Measurements from ENCODE around the gene CA4. TPM values are rescaled to one million over a fixed set of nuclear protein-coding genes. Genes with fewer than 3 reads are reported as not detected.
"Not testable (repeated sequence)": the region's sequence is repeated elsewhere in the genome, so short reads cannot be mapped to it uniquely, and the experiment has no call there.

CA4 gene
- 5.2 TPM for total RNA-seq

DNA sequence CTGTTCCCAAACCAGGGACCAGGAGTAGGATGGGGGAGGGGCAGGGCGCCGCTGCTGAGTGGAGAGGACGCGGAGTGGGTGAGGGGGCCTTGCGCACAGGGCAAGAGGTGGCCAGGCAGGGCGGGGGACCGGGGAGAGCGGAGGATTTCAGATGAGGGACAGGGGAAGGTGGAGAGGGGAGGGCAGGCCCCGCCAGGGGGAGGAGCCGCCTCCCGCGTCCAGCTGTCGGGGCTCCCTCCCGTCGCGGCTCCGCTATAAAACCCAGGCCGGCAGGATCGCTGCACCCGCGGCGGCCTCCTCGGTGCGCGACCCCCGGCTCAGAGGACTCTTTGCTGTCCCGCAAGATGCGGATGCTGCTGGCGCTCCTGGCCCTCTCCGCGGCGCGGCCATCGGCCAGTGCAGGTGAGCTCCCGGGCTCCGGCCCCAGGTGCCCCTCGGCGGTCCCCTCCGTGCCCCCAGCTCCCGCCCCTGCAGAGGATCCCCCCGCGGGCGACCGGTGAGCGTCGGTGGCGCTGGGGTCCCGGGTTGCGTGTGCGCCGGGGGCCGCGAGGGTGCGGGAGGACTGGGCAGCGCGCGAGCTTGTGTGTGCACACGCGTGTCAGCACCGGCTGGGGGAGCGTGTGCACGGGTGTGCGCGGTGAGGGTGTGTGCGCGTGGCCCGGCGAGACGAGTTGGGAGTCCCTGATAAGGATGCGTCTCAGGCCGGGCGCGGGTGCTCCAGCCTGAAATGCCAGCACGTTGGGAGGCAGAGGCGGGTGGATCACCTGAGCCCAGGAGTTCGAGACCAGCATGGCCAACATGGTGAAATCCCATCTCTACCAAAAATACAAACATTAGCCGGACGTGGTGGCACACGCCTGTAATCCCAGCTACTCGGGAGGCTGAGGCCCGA lies at the start of gene CA4:
TSS of gene CA4 (plus strand) at position 283 of the 892 bp plus-strand sequence. CDS start at position 345, 62 bp downstream.
- DNase-seq = no peak

DNA sequence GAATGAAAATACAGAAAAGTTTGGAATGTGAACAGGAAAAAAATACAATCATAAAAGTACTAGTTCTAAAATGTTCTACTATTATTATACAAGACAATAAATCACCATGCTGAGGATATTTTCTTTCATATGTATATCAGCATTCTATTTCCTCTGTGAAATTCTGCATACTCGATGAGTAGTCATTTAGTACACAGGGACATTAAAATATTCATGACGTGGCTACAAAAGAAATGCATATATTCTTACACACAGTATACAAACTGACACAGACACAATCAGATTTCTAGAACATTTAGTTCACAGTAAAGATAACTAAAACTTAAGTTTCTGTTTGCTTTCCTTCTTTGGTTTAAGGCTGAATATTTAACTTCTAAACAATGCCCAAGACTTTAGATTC lies 49.2 kb upstream of the CA4 start:
- not testable (repeated sequence) for DNase-seq

DNA sequence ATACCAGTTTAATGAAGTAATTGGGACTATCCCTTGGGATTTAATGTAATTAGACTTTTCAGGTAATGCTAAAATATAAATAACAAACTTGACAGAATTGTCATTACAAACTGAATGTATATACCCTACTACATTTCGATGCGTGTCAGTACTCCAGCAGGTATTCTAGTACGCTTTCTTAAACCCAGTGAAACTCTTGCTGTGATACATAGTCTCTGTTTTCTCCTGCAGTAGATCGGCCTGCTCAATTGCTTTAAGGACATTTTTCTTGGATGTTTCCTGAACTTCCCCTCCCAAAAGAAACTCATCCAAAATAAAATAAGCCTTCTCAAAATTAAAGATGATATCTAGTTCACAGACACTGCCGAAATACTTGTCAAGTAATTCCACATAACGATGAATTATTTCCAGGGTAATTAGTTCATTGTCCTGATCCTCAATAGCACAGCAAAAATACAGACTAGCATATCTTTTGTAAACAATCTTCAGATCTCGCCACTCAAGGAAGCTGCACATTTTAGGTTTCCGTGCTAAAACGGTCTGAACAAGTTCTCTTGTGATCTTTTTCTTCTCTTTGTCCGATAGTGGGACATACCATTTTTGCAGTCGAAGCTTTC lies 47.6 kb upstream of the CA4 start:
- DNase-seq = not testable (repeated sequence)

DNA sequence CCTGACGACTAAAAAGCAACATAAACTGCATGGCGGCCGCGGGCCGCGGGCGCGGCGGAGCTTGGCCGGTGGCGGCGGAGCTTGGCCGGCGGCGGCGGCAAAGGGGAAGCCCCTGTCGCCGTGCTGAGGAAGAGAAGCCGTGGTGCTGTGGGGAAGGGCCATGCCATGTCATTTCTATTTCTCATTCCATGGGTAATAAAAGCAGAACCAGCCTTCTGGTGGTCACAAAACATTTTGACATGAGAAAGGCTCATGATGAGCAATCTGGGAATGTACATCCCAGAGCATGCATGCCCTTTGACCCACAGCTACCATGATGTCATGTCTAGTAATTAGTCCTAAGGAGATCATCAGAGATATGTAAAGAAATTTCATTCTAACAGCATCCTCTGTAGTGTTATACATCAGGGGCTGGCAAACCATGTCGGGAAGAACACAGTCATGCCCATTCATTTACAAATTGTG lies 47.1 kb upstream of the CA4 start:
- DNase-seq = peak; percentile 30

DNA sequence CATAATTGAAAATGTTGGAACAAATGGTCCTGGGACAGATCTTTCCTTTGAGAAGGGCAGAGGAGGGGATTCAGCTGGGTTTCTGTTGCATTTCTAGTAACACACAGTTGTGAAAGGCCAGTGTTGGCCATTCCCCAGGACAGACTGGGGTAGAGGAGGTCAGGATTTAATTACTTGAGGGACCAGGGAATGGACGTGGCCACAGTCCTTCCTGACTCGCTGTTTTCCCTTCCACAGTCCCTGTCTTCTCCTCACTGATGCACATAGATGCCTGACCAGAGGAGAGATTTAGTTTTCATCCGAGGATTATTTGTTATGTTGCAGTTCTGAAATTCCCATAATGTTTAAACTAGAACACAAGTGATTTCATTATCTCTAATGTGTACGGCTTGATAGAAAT lies 45.8 kb upstream of the CA4 start:
- no peak for DNase-seq

DNA sequence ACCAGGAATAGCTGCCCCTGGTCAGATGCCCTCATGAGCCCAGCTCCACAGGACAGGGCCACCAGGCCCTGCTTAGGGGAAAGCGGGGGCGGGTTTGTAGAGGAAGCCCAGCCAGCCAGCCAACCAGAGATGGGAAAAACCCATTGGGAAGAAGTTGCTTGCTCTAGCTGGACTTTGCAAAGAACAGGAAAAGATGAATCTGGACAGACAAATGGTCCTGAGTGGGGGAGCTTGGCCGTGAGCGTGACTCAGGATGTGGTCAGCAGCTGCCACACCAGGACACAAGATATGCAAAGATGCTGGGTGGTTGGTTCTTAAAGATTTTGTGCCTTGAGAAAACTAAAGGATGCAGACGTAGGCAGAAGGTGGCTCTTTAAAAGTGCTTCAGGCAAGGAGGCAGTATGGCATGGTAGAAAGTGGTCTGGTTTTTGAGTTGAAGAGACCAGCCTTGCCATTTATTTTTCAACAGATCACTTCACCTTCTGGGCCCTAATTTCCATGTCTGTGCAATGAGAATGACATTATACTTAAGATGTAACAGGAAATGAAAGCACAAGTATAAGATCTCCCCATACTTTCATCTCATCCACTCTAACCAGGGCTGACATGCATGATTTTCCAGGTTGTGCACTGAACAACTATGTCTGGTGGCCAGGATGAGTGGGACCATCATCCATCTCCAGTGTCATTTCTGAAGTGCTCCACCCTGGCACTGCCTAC lies 43.3 kb upstream of the CA4 start:
- DNase-seq = no peak

DNA sequence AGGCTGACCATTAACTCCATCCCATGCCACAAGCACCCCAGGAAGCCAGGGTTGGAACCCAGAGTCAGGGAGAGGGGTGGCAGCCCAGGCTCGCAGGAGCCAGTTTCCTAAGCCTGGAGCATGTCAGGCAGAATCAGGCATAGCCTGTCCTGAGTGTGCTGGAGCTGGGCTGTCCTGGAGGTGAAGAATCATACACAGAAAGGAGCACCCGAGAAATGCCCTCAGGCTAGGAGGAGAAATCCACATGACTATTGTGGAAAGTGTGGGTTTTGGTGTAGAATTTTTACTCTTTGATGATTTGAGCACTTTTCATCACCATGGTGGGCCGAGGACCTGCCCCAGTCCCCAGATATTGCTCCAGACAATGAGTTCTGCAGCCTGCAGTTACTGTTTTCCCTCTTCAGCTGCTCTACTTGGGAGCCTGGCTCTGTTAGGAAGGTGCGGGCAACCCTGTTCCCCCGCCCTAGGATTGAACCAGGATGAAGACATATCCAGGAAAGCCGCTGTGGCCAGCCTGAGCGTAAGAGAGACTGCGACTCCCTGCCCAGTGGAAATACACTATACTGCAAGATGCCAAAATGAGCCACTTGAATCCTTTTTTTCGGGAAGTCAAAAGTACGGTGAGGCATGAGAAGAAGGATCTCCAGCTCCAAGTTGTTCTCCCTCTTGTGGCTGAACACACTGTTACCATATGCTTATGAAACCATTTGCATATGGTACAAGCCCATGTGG lies 42.1 kb upstream of the CA4 start:
- DNase-seq = no peak

DNA sequence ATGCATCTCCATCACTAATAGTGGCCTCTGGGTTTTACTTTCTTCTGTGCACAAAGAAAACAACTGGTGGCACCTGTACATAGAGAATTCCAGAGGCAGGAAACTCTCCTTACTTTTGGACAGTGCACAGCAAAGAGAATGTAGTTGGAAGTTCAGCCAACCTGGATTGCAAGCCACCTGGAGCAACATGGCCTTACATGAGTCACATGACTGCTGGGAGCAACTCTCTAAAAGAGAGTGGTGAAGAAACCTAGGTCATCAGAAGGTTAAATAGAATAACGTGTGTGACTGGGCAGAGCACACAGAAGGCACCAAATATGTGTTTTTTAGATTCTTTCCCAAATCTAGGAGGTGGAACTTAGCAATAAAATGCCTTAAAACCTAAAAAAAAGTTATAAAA lies 41.5 kb upstream of the CA4 start:
- DNase-seq = not testable (repeated sequence)

DNA sequence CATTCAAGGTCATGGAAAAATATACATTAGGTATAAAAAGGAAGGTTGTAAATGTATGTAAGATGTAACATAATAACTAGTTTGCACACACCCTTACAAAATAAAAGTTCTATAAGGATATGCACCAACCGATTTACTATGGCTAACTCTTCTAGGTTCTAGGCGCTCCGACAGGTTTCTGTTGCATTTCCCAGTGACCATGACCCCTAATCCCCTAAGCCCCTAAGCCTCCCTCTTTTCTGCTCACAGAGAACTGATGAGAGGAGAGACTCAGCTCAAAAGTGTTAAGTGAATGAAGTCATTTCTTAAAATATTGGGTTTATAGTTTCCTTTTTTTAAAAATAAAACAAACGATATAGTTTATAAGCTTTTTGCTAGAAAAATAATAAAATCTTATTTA lies 41.1 kb upstream of the CA4 start:
- DNase-seq = no peak

DNA sequence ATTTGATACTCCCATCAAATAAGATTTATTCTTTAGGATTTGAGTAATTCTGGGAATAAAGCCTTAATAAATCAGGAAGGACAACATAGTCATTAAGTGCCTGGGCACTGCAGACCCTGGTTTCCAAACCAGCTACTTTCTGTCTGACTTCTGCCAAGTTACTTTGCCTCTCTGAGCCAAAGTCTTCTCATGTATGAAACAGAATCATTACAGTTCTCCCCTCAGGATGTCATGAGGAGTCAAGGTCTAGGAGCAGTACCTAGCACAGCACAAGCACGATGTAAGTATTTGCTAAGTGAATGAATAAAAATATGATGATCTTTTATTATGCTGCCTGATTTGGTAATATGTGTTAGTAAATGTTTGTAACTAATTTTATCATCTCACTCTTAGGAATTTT lies 40.6 kb upstream of the CA4 start:
- no peak for DNase-seq

DNA sequence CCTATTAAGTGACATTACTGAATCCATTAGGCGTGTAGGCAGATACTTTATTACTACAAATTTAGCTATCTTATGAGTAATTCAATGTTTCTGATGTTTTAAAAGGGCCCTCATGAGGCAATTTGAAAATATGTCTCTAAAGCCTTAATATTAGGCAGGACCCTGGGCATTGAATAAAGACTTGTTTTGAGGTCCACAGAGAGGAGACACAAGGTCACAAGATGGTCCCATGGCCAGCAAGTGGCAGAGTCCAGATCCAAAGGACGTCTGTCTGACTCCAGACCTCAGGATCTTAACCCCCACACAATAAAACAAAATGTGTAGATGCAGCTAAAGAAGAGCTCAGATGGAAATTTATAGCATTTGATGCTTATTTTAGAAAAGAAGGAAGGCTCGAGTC lies 39.2 kb upstream of the CA4 start:
- no peak for DNase-seq

DNA sequence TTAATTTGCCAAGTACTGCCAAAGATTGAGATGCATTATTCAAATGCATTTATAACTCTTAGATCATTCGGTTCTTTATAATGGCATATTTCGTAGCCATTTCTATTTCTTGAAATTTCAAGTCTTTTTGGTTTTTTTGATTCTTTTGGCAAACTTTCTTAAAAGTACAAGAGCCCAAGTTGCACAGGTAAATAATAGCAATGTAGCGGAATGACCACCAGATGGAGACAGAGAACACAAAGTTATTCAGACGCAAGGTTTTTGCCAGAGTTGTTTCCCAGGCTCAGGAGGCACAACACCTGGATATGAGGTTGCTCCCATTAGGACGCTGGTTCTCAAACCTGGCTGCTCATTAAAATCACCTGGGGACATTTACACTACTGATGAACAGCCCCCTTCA lies 38.1 kb upstream of the CA4 start:
- not testable (repeated sequence) for DNase-seq

DNA sequence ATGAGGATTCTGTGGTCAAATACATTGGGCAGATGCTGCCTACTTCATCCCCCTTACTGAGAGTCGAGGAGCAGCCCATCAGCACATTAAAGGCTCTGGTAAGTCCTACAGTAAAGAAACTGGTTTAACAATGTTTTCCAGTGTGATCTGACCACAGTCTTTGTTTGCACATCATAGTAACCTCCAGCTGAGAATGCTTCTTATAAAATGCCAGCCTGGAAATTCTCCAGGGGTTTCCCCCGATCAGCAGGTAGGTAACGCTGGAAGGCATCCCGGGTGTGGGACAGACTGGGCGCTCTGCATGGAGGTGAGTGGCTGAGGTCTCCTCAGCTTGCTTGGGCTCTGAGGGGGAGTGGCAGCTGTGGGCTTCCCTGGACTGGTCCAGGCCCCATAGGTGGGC lies 34.4 kb upstream of the CA4 start:
- not testable (repeated sequence) for DNase-seq

DNA sequence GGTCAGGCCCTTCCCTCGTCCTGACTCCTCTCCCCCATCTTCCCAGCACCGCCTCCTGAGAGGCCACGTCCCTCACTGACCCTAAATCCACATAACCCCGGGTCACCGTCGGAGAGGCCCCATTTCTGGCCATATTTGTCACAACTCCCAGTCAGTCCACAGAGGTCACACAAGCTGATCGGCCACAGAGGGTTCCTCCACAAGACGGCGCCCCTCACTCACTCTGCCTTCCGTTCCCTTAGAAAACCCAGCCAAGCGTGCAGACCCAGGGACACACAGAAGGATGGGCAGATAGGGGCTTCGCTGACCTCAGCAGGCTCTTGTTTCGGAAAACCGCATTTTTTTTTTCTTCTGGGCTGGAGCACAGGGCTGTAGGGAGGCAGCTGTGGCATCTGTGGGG lies 33.6 kb upstream of the CA4 start:
- DNase-seq = not testable (repeated sequence)

DNA sequence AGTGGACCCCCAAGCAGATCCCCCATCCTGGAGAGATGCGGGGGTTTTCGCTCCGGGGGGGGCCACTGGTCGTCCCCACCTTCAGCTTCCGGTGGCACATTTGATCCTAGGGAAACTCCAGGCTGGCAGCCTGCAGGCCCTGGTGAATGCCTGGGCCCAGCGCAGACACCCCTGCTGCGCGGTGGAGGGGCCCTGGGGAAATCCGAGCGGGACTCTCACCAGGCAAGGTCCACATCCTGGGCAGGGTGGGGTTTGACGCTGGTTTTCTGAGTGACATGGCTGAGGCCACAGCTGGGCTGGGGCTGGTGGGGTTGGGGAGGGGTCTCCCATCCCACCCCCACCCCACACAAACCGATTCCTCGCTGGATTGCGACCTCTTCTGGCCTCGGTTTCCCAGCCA lies 30.6 kb upstream of the CA4 start:
- not testable (repeated sequence) for DNase-seq

DNA sequence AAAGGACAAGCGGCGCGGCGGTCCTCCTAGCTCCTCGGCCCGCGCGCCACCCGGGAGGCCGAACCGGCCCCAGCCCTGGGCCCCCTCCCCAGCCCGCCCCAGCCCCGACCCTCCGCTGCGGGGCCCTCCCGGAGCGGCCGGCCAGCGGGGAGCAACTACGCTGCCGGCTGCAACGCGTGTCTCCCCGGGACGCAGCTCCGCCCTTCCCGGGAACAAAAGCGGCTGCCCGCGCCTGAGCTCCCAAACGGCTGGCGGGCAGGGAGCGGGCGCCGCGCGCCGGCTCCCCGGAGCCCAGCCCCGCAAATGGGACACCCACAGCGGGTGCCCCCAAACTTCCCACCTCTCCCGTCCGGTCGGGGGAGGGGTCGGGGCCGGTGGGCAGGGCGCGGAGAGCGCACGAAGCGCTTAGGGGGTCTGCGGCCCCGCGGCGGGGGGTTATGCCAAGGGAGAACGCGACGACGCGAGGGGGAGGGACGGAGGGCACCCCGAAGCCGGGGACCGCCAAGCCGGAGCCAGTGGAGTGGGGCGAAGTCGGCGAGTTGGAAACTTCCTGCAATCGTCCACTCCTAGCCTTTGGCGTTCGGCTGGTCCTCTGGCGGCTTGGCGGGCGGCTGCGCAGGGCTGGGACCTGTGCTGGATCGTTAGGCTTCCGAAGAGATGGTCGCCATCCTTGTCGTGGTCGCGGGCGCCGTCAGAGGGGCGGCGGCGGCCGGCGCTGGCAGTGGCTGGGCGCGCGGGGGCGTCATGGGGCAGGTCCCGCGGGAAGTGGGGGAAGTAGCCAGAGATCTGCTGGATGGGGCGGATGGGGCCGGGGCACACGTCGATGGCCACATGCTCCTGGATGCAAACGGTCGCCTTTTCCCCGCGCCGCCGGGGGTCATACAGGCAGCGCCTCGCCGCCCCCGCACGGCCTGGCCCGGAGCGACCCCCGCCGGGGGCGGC lies 29.7 kb upstream of the CA4 start:
- not testable (repeated sequence) for DNase-seq

DNA sequence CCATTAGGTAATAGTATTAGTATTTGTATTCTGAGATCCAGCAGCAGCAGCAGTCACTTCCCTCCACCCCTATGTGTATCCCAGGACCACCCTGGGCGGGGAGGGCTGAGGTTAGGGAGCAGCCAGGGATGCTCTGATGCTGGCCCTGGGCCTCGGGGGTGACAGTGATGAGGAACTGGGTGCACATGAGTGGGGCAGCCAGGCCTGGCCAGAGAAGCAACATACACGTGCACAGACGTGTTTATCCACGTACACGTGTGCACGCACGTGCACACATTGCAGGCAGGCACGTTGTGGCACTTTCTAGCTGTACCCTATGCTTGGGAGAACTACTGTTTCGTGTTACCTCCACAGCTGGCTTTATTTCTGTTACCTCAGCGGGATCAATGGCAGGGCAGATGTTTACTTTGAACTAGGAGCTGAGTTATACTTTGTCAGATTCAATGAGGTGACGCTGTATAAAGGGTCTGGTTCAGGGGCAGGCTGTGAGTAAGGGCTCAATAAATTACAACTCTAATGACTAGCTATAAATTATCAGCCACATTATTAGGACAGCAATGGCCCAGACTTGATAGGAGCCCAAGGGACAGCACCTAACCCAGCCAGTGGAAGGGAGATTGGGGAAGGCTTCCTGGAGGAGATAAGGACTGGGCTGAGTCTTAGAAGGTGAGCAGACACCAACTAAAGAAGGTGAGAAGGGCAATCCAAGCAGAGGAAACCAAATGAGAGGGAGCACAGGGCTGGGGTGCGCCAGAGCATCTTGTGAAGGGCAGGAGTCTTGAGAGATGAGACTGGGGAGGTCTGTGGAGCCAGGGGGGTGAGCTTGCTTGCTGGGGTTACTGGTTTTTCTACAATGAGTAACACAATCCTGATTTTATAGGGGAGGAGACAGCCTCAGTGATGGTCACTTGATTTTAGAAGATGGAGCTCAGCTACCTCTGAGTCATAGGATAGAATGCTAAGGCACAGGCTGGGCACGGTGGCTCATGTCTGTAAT lies 22.4 kb upstream of the CA4 start:
- DNase-seq = no peak

DNA sequence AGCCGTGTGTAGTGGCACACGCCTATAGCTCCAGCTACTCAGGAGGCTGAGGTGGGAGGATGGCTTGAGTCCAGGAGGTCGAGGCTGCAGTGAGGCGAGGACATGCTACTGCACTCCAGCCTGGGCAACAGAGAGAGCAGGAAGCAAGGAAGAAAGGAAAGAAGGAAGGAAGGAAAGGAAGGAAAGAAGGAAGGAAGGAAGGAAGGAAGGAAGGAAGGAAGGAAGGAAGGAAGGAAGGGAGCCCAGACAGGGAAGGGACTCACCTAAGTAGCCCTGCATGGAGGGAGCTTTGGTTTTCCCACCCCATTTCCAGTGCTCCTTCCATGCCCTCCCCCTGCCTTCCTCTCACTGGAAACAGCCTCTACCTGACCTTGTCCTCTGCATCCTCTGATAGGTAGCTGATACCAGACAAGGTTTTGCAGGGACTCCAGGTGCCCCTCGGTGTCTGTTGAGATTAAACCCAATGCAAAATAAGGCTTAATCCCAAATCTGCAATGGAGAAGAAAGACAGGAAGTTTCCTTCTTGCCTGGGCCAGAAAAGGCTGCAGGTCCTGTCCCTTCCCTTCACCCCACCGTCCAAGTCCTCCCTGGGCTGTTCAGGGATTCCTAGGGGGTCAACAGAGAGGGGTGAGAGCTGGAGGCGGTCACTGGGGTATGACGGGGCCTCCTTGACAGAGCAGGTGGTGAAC lies 21.5 kb upstream of the CA4 start:
- DNase-seq = no peak

DNA sequence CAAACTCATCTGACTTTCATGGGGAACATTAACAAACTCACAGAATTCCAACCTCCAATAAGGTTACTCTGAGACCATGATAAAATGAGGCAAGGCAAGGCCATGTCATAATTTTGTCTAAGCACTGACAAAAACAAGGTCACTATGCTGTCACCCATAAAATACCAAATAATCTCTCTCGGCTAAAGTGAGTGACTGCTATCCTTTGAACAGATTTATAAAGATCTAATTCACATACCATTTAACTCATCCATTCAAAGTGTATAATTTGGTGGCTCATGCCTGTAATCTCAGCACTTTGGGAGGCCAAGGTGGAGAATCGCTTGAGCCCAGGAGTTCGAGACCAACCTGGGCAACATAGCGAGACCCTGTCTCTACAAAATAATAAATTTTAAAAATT lies 20.6 kb upstream of the CA4 start:
- DNase-seq = no peak

Measured in tongue (tissue), 2 donors.